ENCODE results near the gene ZNF281. TPM values are rescaled to one million over a fixed set of nuclear protein-coding genes. Genes with fewer than 3 reads are reported as not detected.

The ZNF281 gene
- total and polyA plus RNA-seq, 2 of the 4 experiments (the other 2 are of a cell fraction) = 7.0 to 37.5 TPM

GRCh38 chr1:200454425-200454824, 44.6 kb upstream of the ZNF281 start:
- peaks cover 3% of the 10 kb centered on the region for H3K9me1 ChIP-seq (ENCODE audit: insufficient read depth, low read length)
- POLR2A ChIA-PET (ENCODE audit: unreplicated experiment) = no interaction called here
- no peak overlapping the region for H2AK5ac ChIP-seq (ENCODE audit: low read depth, low read length)
- H3K9me3 ChIP-seq (ENCODE audit: control insufficient read depth, insufficient read depth, low read length) = no peaks in the 10 kb centered on the region
- H2BK5ac ChIP-seq (ENCODE audit: low read depth, low read length, poor library complexity, severe bottlenecking) = no peak overlapping the region
- no peaks in the 10 kb centered on the region for H3K4me1 ChIP-seq (ENCODE audit: control insufficient read depth, insufficient read depth, low read length)
- no peak overlapping the region for H2AK9ac ChIP-seq (replicated peaks; ENCODE audit: low read depth, low read length, poor library complexity)
- no peak overlapping the region for H3K4me2 ChIP-seq (ENCODE audit: low read depth, low read length)
- no peak overlapping the region; the same call in 1 of the 2 replicates for H2BK120ac ChIP-seq (ENCODE audit: low read depth, low read length)
- no peaks in the 10 kb centered on the region for H3K79me1 ChIP-seq (ENCODE audit: low read depth in 1 of 2, low read length in 2 of 2)
- peak overlapping the region; percentile 12 for H2AFZ ChIP-seq (replicated peaks; ENCODE audit: low read length, poor library complexity)
- H3K9ac ChIP-seq (ENCODE audit: low read depth, low read length) = no peak overlapping the region
- DNase-seq (no peak), ATAC-seq (ENCODE audit: low read depth) (no peak)
- no peak overlapping the region for H3K14ac ChIP-seq (replicated peaks; ENCODE audit: low read depth, low read length)
- H3K4ac ChIP-seq (ENCODE audit: low read depth, low read length) = no peak overlapping the region
- no peaks in the 10 kb centered on the region for H3K27me3 ChIP-seq (ENCODE audit: control insufficient read depth, insufficient read depth, low read length)
- intact Hi-C loops (cut with micrococcal nuclease) = no loop called here
- H3K36me3 ChIP-seq (ENCODE audit: control insufficient read depth, insufficient read depth, low read length) = no peaks in the 10 kb centered on the region
- BruUV-seq (replicated peaks) = no TSS peak
- no peak overlapping the region for H3K56ac ChIP-seq (ENCODE audit: extremely low read depth, insufficient read depth, low read length)
- H3K23ac ChIP-seq (ENCODE audit: low read depth, low read length) = no peak overlapping the region
- in situ Hi-C loops (cut with MboI; ENCODE audit: low sequenced_read_pairs) = no loop called here
- H3K27ac ChIP-seq (ENCODE audit: insufficient read depth, low read length) = no peak overlapping the region
- H4K91ac ChIP-seq (ENCODE audit: insufficient read depth, low read depth, low read length) = no peak overlapping the region
- H3K4me3 ChIP-seq (ENCODE audit: insufficient read depth, low read depth, low read length) = no peak overlapping the region
- CTCF ChIA-PET = no interaction called here
- H4K8ac ChIP-seq (ENCODE audit: low read depth in 2 of 2, low read length in 2 of 2) = no peak overlapping the region
- H2BK20ac ChIP-seq (ENCODE audit: low read depth, low read length) = no peak overlapping the region
- H4K20me1 ChIP-seq (ENCODE audit: insufficient read depth, low read length) = no peaks in the 10 kb centered on the region
- TF ChIP-seq MXI1 (IDR thresholded peaks at IDR 0.05; ENCODE audit: borderline replicate concordance, low read depth, low read length) = no peak
- TF ChIP-seq CEBPB (IDR thresholded peaks at IDR 0.05; ENCODE audit: low read depth, low read length) = no peak
- no peak for TF ChIP-seq FOS (IDR thresholded peaks at IDR 0.05; ENCODE audit: low read depth, low read length)
- TF ChIP-seq POLR2A (IDR thresholded peaks at IDR 0.05; ENCODE audit: low read depth, low read length) = no peak
- TF ChIP-seq USF2 (IDR thresholded peaks at IDR 0.05; ENCODE audit: low read depth, low read length) = no peak
- TF ChIP-seq RFX5 (IDR thresholded peaks at IDR 0.05; ENCODE audit: low read depth, low read length) = no peak
- no peak for TF ChIP-seq RAD21 (IDR thresholded peaks at IDR 0.05; ENCODE audit: low read length)
- TF ChIP-seq MAFK (IDR thresholded peaks at IDR 0.05; ENCODE audit: low read depth, low read length) = no peak
- TF ChIP-seq CTCF (conservative IDR thresholded peaks at IDR 0.05; ENCODE audit: low read depth, low read length) = no peak
- TF ChIP-seq SMC3 (IDR thresholded peaks at IDR 0.05; ENCODE audit: low read depth, low read length) = no peak
- H2BK15ac ChIP-seq (ENCODE audit: low read depth, low read length) = no peak overlapping the region
- H3K18ac ChIP-seq (ENCODE audit: low read depth, low read length) = no peak overlapping the region
- dilution Hi-C loops (cut with HindIII; ENCODE audit: low sequenced_read_pairs, unreplicated experiment) = no loop called here
- no peak overlapping the region for H4K5ac ChIP-seq (ENCODE audit: low read depth, low read length)
- 78% methylated on average over 2 of the region's 5 CpGs; no CpG with 5 or more reads in 1 of the 2 experiments for WGBS, 2 experiments (ENCODE audit: extremely low coverage in 2 of 2, insufficient read length in 1 of 2)
